ENCODE data around the gene PHACTR2.

DNA sequence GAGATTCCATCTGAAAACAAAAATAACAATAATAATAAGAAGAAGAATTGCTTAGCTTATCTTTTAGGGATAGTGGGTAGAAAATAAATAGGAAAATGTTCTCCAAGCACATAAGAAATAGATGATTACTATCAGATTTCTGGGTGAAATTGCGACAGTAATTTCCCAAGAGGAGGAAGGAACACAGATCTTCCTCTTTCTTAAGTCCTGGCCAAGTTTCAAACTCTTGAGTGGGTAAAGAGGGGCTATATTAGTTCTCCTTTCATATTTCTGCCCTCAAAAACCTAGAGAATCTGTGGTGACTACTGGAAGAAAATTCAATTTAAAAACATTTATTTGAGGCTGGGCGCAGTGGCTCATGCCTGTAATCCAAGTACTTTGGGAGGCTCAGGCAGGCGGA, 63.7 kb downstream of the PHACTR2 start:
- TF ChIP-seq, protein P1, sequence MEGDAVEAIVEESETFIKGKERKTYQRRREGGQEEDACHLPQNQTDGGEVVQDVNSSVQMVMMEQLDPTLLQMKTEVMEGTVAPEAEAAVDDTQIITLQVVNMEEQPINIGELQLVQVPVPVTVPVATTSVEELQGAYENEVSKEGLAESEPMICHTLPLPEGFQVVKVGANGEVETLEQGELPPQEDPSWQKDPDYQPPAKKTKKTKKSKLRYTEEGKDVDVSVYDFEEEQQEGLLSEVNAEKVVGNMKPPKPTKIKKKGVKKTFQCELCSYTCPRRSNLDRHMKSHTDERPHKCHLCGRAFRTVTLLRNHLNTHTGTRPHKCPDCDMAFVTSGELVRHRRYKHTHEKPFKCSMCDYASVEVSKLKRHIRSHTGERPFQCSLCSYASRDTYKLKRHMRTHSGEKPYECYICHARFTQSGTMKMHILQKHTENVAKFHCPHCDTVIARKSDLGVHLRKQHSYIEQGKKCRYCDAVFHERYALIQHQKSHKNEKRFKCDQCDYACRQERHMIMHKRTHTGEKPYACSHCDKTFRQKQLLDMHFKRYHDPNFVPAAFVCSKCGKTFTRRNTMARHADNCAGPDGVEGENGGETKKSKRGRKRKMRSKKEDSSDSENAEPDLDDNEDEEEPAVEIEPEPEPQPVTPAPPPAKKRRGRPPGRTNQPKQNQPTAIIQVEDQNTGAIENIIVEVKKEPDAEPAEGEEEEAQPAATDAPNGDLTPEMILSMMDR (IDR thresholded peaks at IDR 0.05): no peak
- TF ChIP-seq POLR2AphosphoS5 (IDR thresholded peaks at IDR 0.05): no peak

Measured in upper lobe of left lung (tissue), 4 donors.